ENCODE data around the gene PCDHGA12.

DNA sequence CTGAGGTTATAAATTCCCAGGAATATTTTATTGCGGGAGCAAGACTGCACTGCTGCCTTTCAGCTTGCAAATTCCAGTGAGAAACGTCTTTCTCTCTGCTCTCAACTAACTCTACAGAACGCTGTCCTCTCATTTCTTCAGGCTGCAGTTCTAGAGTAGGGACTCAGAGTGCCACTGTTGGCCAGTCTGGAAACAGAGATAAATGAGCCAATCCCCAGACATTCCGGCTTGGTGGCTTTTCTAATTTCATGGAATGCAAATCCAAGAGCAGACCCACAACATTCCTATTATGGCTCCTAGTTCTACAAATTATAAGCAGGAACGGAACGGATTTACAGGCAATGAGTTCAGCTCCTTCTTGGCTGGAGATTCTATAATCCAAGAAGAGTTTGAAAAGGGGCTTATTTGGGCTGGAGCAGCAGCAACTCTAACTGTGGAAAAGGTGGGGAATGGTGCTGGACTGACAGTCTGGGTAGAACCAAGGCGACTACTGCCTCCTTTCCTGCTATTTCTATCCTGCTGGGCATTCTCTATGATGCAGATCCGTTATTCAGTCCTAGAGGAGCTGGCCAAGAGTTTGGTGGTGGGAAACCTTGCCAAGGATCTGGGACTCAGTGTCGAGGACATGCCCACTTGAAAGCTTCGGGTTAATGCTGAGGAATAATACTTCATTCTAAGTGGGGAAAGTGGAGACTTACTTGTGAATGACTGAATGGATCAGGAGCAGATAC lies 9.3 kb downstream of the PCDHGA12 start:
- TF ChIP-seq POLR2AphosphoS5 (IDR thresholded peaks at IDR 0.05; ENCODE audit: borderline replicate concordance, low read depth, low read length) (no peak), EZH2 (IDR thresholded peaks at IDR 0.05) (no peak), FOXP2 (optimal IDR thresholded peaks at IDR 0.05; ENCODE audit: control extremely low read depth, extremely low read length, insufficient read depth) (no peak)
